GM12891 (cell line): ENCODE measurements around the gene RNF13.

ENCODE experiments used
- POLR2A ChIP-seq: IDR thresholded peaks from 2 replicates; pipeline ENCODE4 v1.6.1; 2011; ENCODE audit warnings: low read depth, low read length, control low read depth
- POLR2AphosphoS5 ChIP-seq: IDR thresholded peaks from 2 replicates; pipeline ENCODE4 v1.6.1; 2011; ENCODE audit warnings: low read depth, low read length, control low read depth

DNA sequence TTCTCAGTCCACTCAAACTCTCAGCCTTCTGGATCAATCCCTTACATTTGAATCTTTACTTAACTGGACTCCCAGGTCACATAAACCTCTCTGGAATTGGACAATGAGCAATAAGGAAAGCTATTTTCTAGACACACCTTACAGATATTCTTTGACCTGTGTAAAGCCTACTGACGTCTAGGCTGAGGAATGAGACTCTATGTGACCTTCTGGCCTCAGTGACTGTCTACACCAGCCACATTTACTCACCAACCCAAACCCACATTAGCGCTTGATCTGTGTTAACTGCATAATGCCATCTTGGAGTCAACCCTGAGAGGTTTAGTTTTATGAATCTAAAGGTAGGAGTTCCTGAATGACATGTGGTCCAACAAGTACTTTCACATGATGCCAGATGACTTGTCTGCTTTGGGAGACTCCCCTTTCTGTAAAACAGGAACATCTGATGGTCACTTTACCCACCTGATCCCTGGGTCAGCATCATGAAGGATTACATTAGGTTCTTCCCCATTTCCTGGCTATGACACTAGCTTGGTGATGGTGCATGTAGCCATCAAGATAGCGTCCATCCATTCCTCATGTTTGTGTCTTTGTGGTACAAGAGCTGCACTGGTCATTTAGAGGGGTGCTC is 49.3 kb upstream of the RNF13 start:
- no peak for TF ChIP-seq POLR2A
- no peak for TF ChIP-seq POLR2AphosphoS5
